HEK293 (cell line): Measurements from ENCODE around the gene PTBP1.

ENCODE experiments used
- CTCF ChIA-PET: fragments of 350-600 bp; formaldehyde crosslinking; extraction: SDS; loops from one replicate; lab custom pipeline; 2021; ENCODE audit warnings: antibody characterized with exemption; lab: Yijun Ruan, JAX
- POLR2A ChIA-PET: fragments of 300-600 bp; formaldehyde crosslinking; extraction: SDS; loops from one replicate; lab custom pipeline; 2020; ENCODE audit warnings: antibody characterized with exemption, inconsistent platforms; lab: Yijun Ruan, JAX
- H3K27ac ChIP-seq: fragments of 200-500 bp; sonication (Bioruptor generic); 2 replicates; pipeline ENCODE4 v1.5.1; 2014; ENCODE audit warnings: low read depth, low read length, control low read depth, inconsistent platforms; ENCODE audit errors: extremely low read depth
- H3K36me3 ChIP-seq, 2 experiments: fragments of 200-500 bp in 1 of 2; sonication (Bioruptor generic) in 1 of 2; 1 replicate in 1 of 2; 2 replicates in 1 of 2; pipeline ENCODE4 v1.5.1; 2014 to 2017; ENCODE audit warnings: inconsistent platforms in 2 of 2, low read length in 2 of 2; ENCODE audit not compliant: control insufficient read depth in 2 of 2, insufficient read depth in 1 of 2
- H3K4me1 ChIP-seq: fragments of 200-500 bp; sonication (Bioruptor generic); 2 replicates; pipeline ENCODE4 v1.5.1; 2014; ENCODE audit warnings: mild to moderate bottlenecking, low read length, inconsistent platforms; ENCODE audit not compliant: control insufficient read depth, insufficient read depth
- H3K4me3 ChIP-seq: 2 replicates; pipeline ENCODE4 v1.5.1; 2011; ENCODE audit warnings: low read depth, mild to moderate bottlenecking, control low read depth, low read length, moderate library complexity
- H3K9me3 ChIP-seq: fragments of 200-500 bp; sonication (Bioruptor generic); 2 replicates; pipeline ENCODE4 v1.5.1; 2014; ENCODE audit warnings: low read depth, low read length, inconsistent platforms; ENCODE audit not compliant: control insufficient read depth, insufficient read depth
- BCL6B ChIP-seq: fragments of 450-650 bp; formaldehyde crosslinking; IDR thresholded peaks from 2 replicates; pipeline ENCODE4 v1.5.1; 2017; ENCODE audit warnings: missing biosample characterization, missing genetic modification characterization
- GLIS1 ChIP-seq: fragments of 450-650 bp; formaldehyde crosslinking; IDR thresholded peaks from 2 replicates; pipeline ENCODE4 v1.5.1; 2016; ENCODE audit warnings: missing biosample characterization, missing genetic modification characterization
- OSR2 ChIP-seq: fragments of 450-650 bp; formaldehyde crosslinking; IDR thresholded peaks from 2 replicates; pipeline ENCODE4 v1.5.1; 2016; ENCODE audit warnings: missing biosample characterization, missing genetic modification characterization
- ZBTB20 ChIP-seq: fragments of 450-650 bp; formaldehyde crosslinking; IDR thresholded peaks from 2 replicates; pipeline ENCODE4 v1.5.1; 2016; ENCODE audit warnings: missing biosample characterization, missing genetic modification characterization
- ZBTB6 ChIP-seq: fragments of 450-650 bp; formaldehyde crosslinking; IDR thresholded peaks from 2 replicates; pipeline ENCODE4 v1.5.1; 2017; ENCODE audit warnings: missing biosample characterization, missing genetic modification characterization
- ZFP41 ChIP-seq: fragments of 450-650 bp; formaldehyde crosslinking; IDR thresholded peaks from 2 replicates; pipeline ENCODE4 v1.5.1; 2016; ENCODE audit warnings: missing biosample characterization, missing genetic modification characterization, borderline replicate concordance
- ZNF114 ChIP-seq: fragments of 450-650 bp; formaldehyde crosslinking; IDR thresholded peaks from 2 replicates; pipeline ENCODE4 v1.5.0; 2017; ENCODE audit warnings: missing biosample characterization, missing genetic modification characterization
- ZNF146 ChIP-seq: fragments of 450-650 bp; formaldehyde crosslinking; IDR thresholded peaks from 2 replicates; pipeline ENCODE4 v1.5.1; 2016; ENCODE audit warnings: missing biosample characterization, missing genetic modification characterization
- ZNF184 ChIP-seq: fragments of 450-650 bp; IDR thresholded peaks from 2 replicates; pipeline ENCODE4 v1.5.1; 2018; ENCODE audit warnings: missing biosample characterization, mild to moderate bottlenecking, missing genetic modification characterization
- ZNF223 ChIP-seq: fragments of 450-650 bp; formaldehyde crosslinking; IDR thresholded peaks from 2 replicates; pipeline ENCODE4 v1.5.1; 2016; ENCODE audit warnings: missing biosample characterization, missing genetic modification characterization
- ZNF24 ChIP-seq: fragments of 450-650 bp; formaldehyde crosslinking; IDR thresholded peaks from 2 replicates; pipeline ENCODE4 v1.5.1; 2016; ENCODE audit warnings: missing biosample characterization, missing genetic modification characterization
- ZNF266 ChIP-seq: fragments of 450-650 bp; formaldehyde crosslinking; IDR thresholded peaks from 2 replicates; pipeline ENCODE4 v1.5.1; 2016; ENCODE audit warnings: missing biosample characterization, missing genetic modification characterization, low read depth
- ZNF292 ChIP-seq: fragments of 450-650 bp; formaldehyde crosslinking; IDR thresholded peaks from 2 replicates; pipeline ENCODE4 v1.5.1; 2016; ENCODE audit warnings: low read depth, missing biosample characterization, missing genetic modification characterization, borderline replicate concordance
- ZNF335 ChIP-seq: fragments of 450-650 bp; formaldehyde crosslinking; conservative IDR thresholded peaks from 2 replicates; pipeline ENCODE4 v1.5.1; 2016; ENCODE audit warnings: missing biosample characterization, missing genetic modification characterization
- ZNF514 ChIP-seq: fragments of 450-650 bp; formaldehyde crosslinking; IDR thresholded peaks from 2 replicates; pipeline ENCODE4 v1.5.1; 2016; ENCODE audit warnings: missing biosample characterization, missing genetic modification characterization
- ZNF548 ChIP-seq: fragments of 450-650 bp; formaldehyde crosslinking; IDR thresholded peaks from 2 replicates; pipeline ENCODE4 v1.5.1; 2016; ENCODE audit warnings: missing biosample characterization, missing genetic modification characterization
- ZNF623 ChIP-seq: fragments of 450-650 bp; formaldehyde crosslinking; IDR thresholded peaks from 2 replicates; pipeline ENCODE4 v1.5.1; 2016; ENCODE audit warnings: missing biosample characterization, missing genetic modification characterization
- ZNF704 ChIP-seq: fragments of 450-650 bp; formaldehyde crosslinking; IDR thresholded peaks from 2 replicates; pipeline ENCODE4 v1.5.1; 2016; ENCODE audit warnings: missing biosample characterization, missing genetic modification characterization
- ZNF747 ChIP-seq: fragments of 450-650 bp; formaldehyde crosslinking; IDR thresholded peaks from 2 replicates; pipeline ENCODE4 v1.5.1; 2016; ENCODE audit warnings: missing biosample characterization, missing genetic modification characterization
- ZNF768 ChIP-seq: fragments of 450-650 bp; formaldehyde crosslinking; IDR thresholded peaks from 2 replicates; pipeline ENCODE4 v1.5.1; 2018; ENCODE audit warnings: missing biosample characterization, mild to moderate bottlenecking, missing genetic modification characterization
- ZNF777 ChIP-seq: fragments of 450-650 bp; formaldehyde crosslinking; IDR thresholded peaks from 2 replicates; pipeline ENCODE4 v1.5.1; 2017; ENCODE audit warnings: missing biosample characterization, missing genetic modification characterization, borderline replicate concordance

PTBP1 gene

GRCh38 chr19:829129-829758, 32.0 kb downstream of the PTBP1 start:
- Histone ChIP-seq H3K4me3 (no peak overlapping the region), H3K9me3 (no peaks in the 10 kb centered on the region), H3K4me1 (no peaks in the 10 kb centered on the region), H3K27ac (no peak overlapping the region), H3K36me3 (no peaks in the 10 kb centered on the region)
- TF ChIP-seq BCL6B (no peak), ZBTB6 (no peak), ZNF24 (tag by site-specific recombination) (no peak), ZNF184 (no peak), ZNF747 (no peak), ZNF223 (tag by site-specific recombination) (no peak), ZNF768 (tag by site-specific recombination) (no peak), ZNF292 (tag by site-specific recombination) (no peak), OSR2 (tag by site-specific recombination) (no peak), ZNF548 (no peak), ZNF335 (no peak), ZNF777 (tag by site-specific recombination) (no peak), ZFP41 (no peak), ZNF266 (tag by site-specific recombination) (no peak), ZNF146 (tag by site-specific recombination) (no peak), ZNF514 (no peak), ZBTB20 (no peak), ZNF114 (no peak)
- CTCF ChIA-PET, result no interaction called here
- POLR2A ChIA-PET, result no interaction called here

- ChIA-PET CTCF (no interaction called here), POLR2A (no interaction called here)
- H3K4me1 ChIP-seq, result no peaks in the 10 kb centered on the region
- TF ChIP-seq GLIS1, result peak; percentile 40; the same call in 1 of the 2 replicates
- TF ChIP-seq ZNF768 (tag by site-specific recombination), result peak; percentile 32; the same call in 1 of the 2 replicates
- TF ChIP-seq ZNF623 (tag by site-specific recombination), result peak; percentile 96
- TF ChIP-seq ZNF704 (tag by site-specific recombination), result no peak
- no peak overlapping the region for H3K4me3 ChIP-seq
- H3K27ac ChIP-seq, result no peak overlapping the region
- H3K9me3 ChIP-seq, result no peaks in the 10 kb centered on the region
- H3K36me3 ChIP-seq, result no peaks in the 10 kb centered on the region
These were observed 34.4 kb downstream of the PTBP1 start for GRCh38 chr19:831407-832369.
